ENCODE results near the gene SOHLH1.

- TF ChIP-seq GABPA (IDR thresholded peaks at IDR 0.05; ENCODE audit: low read depth) (no peak), REST (IDR thresholded peaks at IDR 0.05; ENCODE audit: low read depth, low read length) (no peak), POLR2AphosphoS5 (IDR thresholded peaks at IDR 0.05; ENCODE audit: low read depth, low read length) (no peak), NRF1 (IDR thresholded peaks at IDR 0.05; ENCODE audit: low read depth, low read length) (no peak), RCOR1 (IDR thresholded peaks at IDR 0.05; ENCODE audit: low read length) (no peak), JUND (IDR thresholded peaks at IDR 0.05) (no peak), YY1 (IDR thresholded peaks at IDR 0.05; ENCODE audit: low read depth) (no peak), NFIC (IDR thresholded peaks at IDR 0.05; ENCODE audit: borderline replicate concordance) (no peak), EP300 (IDR thresholded peaks at IDR 0.05; ENCODE audit: borderline replicate concordance in 1 of 2, low read depth in 1 of 2, low read length in 1 of 2) (no peak), TAF1 (IDR thresholded peaks at IDR 0.05; ENCODE audit: borderline replicate concordance, low read depth, low read length) (no peak), CHD2 (IDR thresholded peaks at IDR 0.05; ENCODE audit: low read length, partially characterized antibody) (no peak), SIN3A (IDR thresholded peaks at IDR 0.05; ENCODE audit: borderline replicate concordance, low read depth, low read length) (no peak), ELF1 (IDR thresholded peaks at IDR 0.05) (no peak)
- TF ChIP-seq, protein P1, sequence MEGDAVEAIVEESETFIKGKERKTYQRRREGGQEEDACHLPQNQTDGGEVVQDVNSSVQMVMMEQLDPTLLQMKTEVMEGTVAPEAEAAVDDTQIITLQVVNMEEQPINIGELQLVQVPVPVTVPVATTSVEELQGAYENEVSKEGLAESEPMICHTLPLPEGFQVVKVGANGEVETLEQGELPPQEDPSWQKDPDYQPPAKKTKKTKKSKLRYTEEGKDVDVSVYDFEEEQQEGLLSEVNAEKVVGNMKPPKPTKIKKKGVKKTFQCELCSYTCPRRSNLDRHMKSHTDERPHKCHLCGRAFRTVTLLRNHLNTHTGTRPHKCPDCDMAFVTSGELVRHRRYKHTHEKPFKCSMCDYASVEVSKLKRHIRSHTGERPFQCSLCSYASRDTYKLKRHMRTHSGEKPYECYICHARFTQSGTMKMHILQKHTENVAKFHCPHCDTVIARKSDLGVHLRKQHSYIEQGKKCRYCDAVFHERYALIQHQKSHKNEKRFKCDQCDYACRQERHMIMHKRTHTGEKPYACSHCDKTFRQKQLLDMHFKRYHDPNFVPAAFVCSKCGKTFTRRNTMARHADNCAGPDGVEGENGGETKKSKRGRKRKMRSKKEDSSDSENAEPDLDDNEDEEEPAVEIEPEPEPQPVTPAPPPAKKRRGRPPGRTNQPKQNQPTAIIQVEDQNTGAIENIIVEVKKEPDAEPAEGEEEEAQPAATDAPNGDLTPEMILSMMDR (IDR thresholded peaks at IDR 0.05): no peak
Measured at GRCh38 chr9:135665795-135666189, 33.5 kb downstream of the SOHLH1 start.

All from SK-N-SH (cell line).